Retinal pigment epithelial cell (primary cell): ENCODE measurements around the gene TNFRSF13B.

Source experiments
- DNase-seq: peaks from one replicate; pipeline ENCODE4 v3.0.0-alpha.2; 2010; ENCODE audit warnings: low read depth
- H3K4me3 ChIP-seq: 2 replicates; pipeline ENCODE4 v1.5.1; 2011; ENCODE audit warnings: mild to moderate bottlenecking, low read length, control low read depth, moderate library complexity
- CTCF ChIP-seq: conservative IDR thresholded peaks from 2 replicates; pipeline ENCODE4 v1.5.1; 2011; ENCODE audit warnings: low read depth, low read length, control low read depth, inconsistent platforms

The TNFRSF13B gene

GRCh38 chr17:16928406-16929034 is 43.4 kb downstream of the TNFRSF13B start:
- no peak for TF ChIP-seq CTCF
- DNase-seq = no peak
- no peak overlapping the region for H3K4me3 ChIP-seq

GRCh38 chr17:16927641-16928321 is 44.1 kb downstream of the TNFRSF13B start:
- DNase-seq = no peak
- no peak for TF ChIP-seq CTCF

GRCh38 chr17:16926571-16927451 is 45.1 kb downstream of the TNFRSF13B start:
- DNase-seq = no peak
- no peak for TF ChIP-seq CTCF
- H3K4me3 ChIP-seq = no peak overlapping the region

More at GRCh38 chr17:16927641-16928321, 44.1 kb downstream of the TNFRSF13B start:
- no peak overlapping the region for H3K4me3 ChIP-seq

- no peak for DNase-seq
- no peak for TF ChIP-seq CTCF
Measured at GRCh38 chr17:16926061-16926511, 45.8 kb downstream of the TNFRSF13B start.

GRCh38 chr17:16925461-16926060 is 46.4 kb downstream of the TNFRSF13B start:
- no peak for TF ChIP-seq CTCF
- no peak overlapping the region for H3K4me3 ChIP-seq
- DNase-seq = no peak

More at GRCh38 chr17:16926061-16926511, 45.8 kb downstream of the TNFRSF13B start:
- no peak overlapping the region for H3K4me3 ChIP-seq

GRCh38 chr17:16924696-16925440 is 47.0 kb downstream of the TNFRSF13B start:
- H3K4me3 ChIP-seq = no peak overlapping the region
- DNase-seq = no peak
- no peak for TF ChIP-seq CTCF
